GM06990 (cell line): Measurements from ENCODE around the gene FOXA3.

ENCODE experiments used
- DNase-seq: peaks from one replicate; pipeline ENCODE4 v3.0.0-alpha.2; 2011; ENCODE audit not compliant: insufficient read length; ENCODE audit errors: extremely low read depth
- H3K27me3 ChIP-seq: replicated peaks from 2 replicates; pipeline ENCODE4 v1.6.0; 2011; ENCODE audit warnings: low read length; ENCODE audit not compliant: control insufficient read depth, insufficient read depth
- H3K36me3 ChIP-seq: 2 replicates; pipeline ENCODE4 v1.5.1; 2011; ENCODE audit warnings: low read length; ENCODE audit not compliant: control insufficient read depth, insufficient read depth
- H3K4me3 ChIP-seq: replicated peaks from 2 replicates; pipeline ENCODE4 v1.5.1; 2011; ENCODE audit warnings: low read depth, mild to moderate bottlenecking, control low read depth, low read length
- CTCF ChIP-seq: IDR thresholded peaks from 2 replicates; pipeline ENCODE4 v1.5.1; 2011; ENCODE audit warnings: low read length, control low read depth, mild to moderate bottlenecking, inconsistent platforms; ENCODE audit not compliant: insufficient read depth, poor library complexity, severe bottlenecking

FOXA3 gene

GRCh38 chr19:45911291-45911690 is 47.2 kb downstream of the FOXA3 start:
- Histone ChIP-seq H3K27me3 (no peaks in the 10 kb centered on the region; the same call in 1 of the 2 replicates), H3K36me3 (no peaks in the 10 kb centered on the region), H3K4me3 (no peak overlapping the region)
- no peak for DNase-seq
- TF ChIP-seq CTCF = no peak

- peak; percentile 5 for TF ChIP-seq CTCF
- DNase-seq = no peak
Measured at GRCh38 chr19:45913874-45914830, 50.0 kb downstream of the FOXA3 start, which contains the start of gene NANOS2. NANOS2 (minus strand) TSS chr19:45914778; CDS start chr19:45914693, 85 bp downstream.

GRCh38 chr19:45917421-45918091 is 53.4 kb downstream of the FOXA3 start:
- TF ChIP-seq CTCF = no peak
- Histone ChIP-seq H3K36me3 (no peaks in the 10 kb centered on the region), H3K27me3 (peaks cover 2% of the 10 kb centered on the region), H3K4me3 (no peak overlapping the region)
- DNase-seq = no peak

More at GRCh38 chr19:45913874-45914830, 50.0 kb downstream of the FOXA3 start, which contains the start of gene NANOS2:
- Histone ChIP-seq H3K36me3 (no peaks in the 10 kb centered on the region), H3K4me3 (no peak within 1 kb of the TSS), H3K27me3 (no peaks in the 10 kb centered on the region; the same call in 1 of the 2 replicates)

GRCh38 chr19:45918721-45919120 is 54.6 kb downstream of the FOXA3 start:
- no peak overlapping the region for H3K4me3 ChIP-seq
- TF ChIP-seq CTCF = no peak
- DNase-seq = no peak
- H3K27me3 ChIP-seq = peaks cover 2% of the 10 kb centered on the region
- H3K36me3 ChIP-seq = no peaks in the 10 kb centered on the region

GRCh38 chr19:45919678-45920077 is 55.6 kb downstream of the FOXA3 start:
- no peak overlapping the region for H3K4me3 ChIP-seq
- no peak for DNase-seq
- H3K27me3 ChIP-seq = peaks cover 2% of the 10 kb centered on the region; the same call in 1 of the 2 replicates
- no peaks in the 10 kb centered on the region for H3K36me3 ChIP-seq
- no peak for TF ChIP-seq CTCF
